CD14-positive monocyte (primary cell): ENCODE data around the gene WFS1. TPM values are rescaled to one million over a fixed set of nuclear protein-coding genes. Genes with fewer than 3 reads are reported as not detected.

Source experiments
- DNase-seq, 3 donors: peaks; one replicate each; pipeline ENCODE4 v3.0.0-alpha.2; 2011 to 2022
- H2AFZ ChIP-seq: 2 replicates; pipeline ENCODE4 v1.6.0; 2012; ENCODE audit warnings: mild to moderate bottlenecking, low read depth, low read length, inconsistent platforms; ENCODE audit not compliant: insufficient read depth, poor library complexity, severe bottlenecking
- H3K27ac ChIP-seq, 2 donors: 1 replicate in 1 of 2; 2 replicates in 1 of 2; pipeline ENCODE4 v1.5.1; 2012 to 2013; ENCODE audit warnings: low read length in 2 of 2, control low read depth in 1 of 2, inconsistent platforms in 1 of 2, low read depth in 1 of 2, mild to moderate bottlenecking in 1 of 2
- H3K27me3 ChIP-seq, 2 donors: one replicate each; pipeline versions ENCODE4 v1.6.0 to v1.6.1; 2011 to 2013; ENCODE audit warnings: low read length in 2 of 2; ENCODE audit not compliant: control insufficient read depth in 2 of 2, insufficient read depth in 2 of 2
- H3K36me3 ChIP-seq, 2 donors: replicated peaks in 1 of 2; 1 replicate in 1 of 2; 2 replicates in 1 of 2; pipeline versions ENCODE4 v1.5.1 to v1.6.1; 2012 to 2013; ENCODE audit warnings: low read length in 2 of 2, control low read depth in 1 of 2, inconsistent platforms in 1 of 2, mild to moderate bottlenecking in 1 of 2; ENCODE audit not compliant: insufficient read depth in 2 of 2, control insufficient read depth in 1 of 2
- H3K4me1 ChIP-seq, 2 donors: 1 replicate in 1 of 2; 2 replicates in 1 of 2; pipeline versions ENCODE4 v1.5.1 to v1.6.1; 2012 to 2013; ENCODE audit warnings: low read length in 2 of 2, control low read depth in 1 of 2, inconsistent platforms in 1 of 2, mild to moderate bottlenecking in 1 of 2, moderate library complexity in 1 of 2; ENCODE audit not compliant: insufficient read depth in 2 of 2, control insufficient read depth in 1 of 2
- H3K4me2 ChIP-seq: replicated peaks from 2 replicates; pipeline ENCODE3; 2012; ENCODE audit warnings: low read length, moderate library complexity, mild to moderate bottlenecking; ENCODE audit not compliant: poor library complexity, severe bottlenecking; ENCODE audit errors: extremely low read depth
- H3K4me3 ChIP-seq, 3 experiments: fragments of 200-600 bp in 1 of 3; sonication (generic) in 1 of 3; replicated peaks in 1 of 3; 1 replicate in 2 of 3; 2 replicates in 1 of 3; pipeline ENCODE4 v1.5.1; 2011 to 2013; ENCODE audit warnings: low read length in 3 of 3, mild to moderate bottlenecking in 3 of 3, control low read depth in 2 of 3, low read depth in 2 of 3, inconsistent platforms in 1 of 3, moderate library complexity in 1 of 3
- H3K79me2 ChIP-seq: 2 replicates; pipeline ENCODE4 v1.6.0; 2012; ENCODE audit warnings: mild to moderate bottlenecking, control low read depth, inconsistent platforms, low read length, moderate library complexity; ENCODE audit not compliant: insufficient read depth
- H3K9ac ChIP-seq: 2 replicates; pipeline ENCODE4 v1.6.0; 2017; ENCODE audit warnings: low read length, mild to moderate bottlenecking; ENCODE audit not compliant: insufficient read depth, poor library complexity, severe bottlenecking
- H3K9me3 ChIP-seq, 2 donors: replicated peaks in 1 of 2; 1 replicate in 1 of 2; 2 replicates in 1 of 2; pipeline versions ENCODE4 v1.5.1 to v1.6.1; 2012 to 2013; ENCODE audit warnings: low read length in 2 of 2, control low read depth in 1 of 2; ENCODE audit not compliant: control insufficient read depth in 1 of 2, insufficient read depth in 1 of 2
- H4K20me1 ChIP-seq: 2 replicates; pipeline ENCODE4 v1.6.0; 2012; ENCODE audit warnings: mild to moderate bottlenecking, low read length, control low read depth, moderate library complexity; ENCODE audit not compliant: insufficient read depth
- H3K27ac Mint-ChIP-seq, 7 donors: one replicate each; pipeline ENCODE4 v1.8.0; 2020; ENCODE audit warnings: mild to moderate bottlenecking in 7 of 7, mixed read lengths in 7 of 7, moderate library complexity in 6 of 7, inconsistent platforms in 2 of 7
- H3K27me3 Mint-ChIP-seq, 3 donors: one replicate each; pipeline ENCODE4 v1.8.0; 2021 to 2022; ENCODE audit warnings: low read depth in 3 of 3, mild to moderate bottlenecking in 3 of 3, mixed read lengths in 3 of 3, moderate library complexity in 3 of 3, inconsistent platforms in 1 of 3
- H3K36me3 Mint-ChIP-seq, 2 donors: one replicate each; pipeline ENCODE4 v1.8.0; 2020; ENCODE audit warnings: mixed read lengths in 2 of 2, inconsistent platforms in 1 of 2, mild to moderate bottlenecking in 1 of 2
- H3K4me1 Mint-ChIP-seq: one replicate; pipeline ENCODE4 v1.8.0; 2020; ENCODE audit warnings: mild to moderate bottlenecking, mixed read lengths
- H3K4me3 Mint-ChIP-seq, 2 donors: one replicate each; pipeline ENCODE4 v1.8.0; 2020; ENCODE audit warnings: mild to moderate bottlenecking in 2 of 2, mixed read lengths in 2 of 2, moderate library complexity in 1 of 2
- H3K9me3 Mint-ChIP-seq, 7 donors: one replicate each; pipeline ENCODE4 v1.8.0; 2020 to 2022; ENCODE audit warnings: mixed read lengths in 7 of 7, mild to moderate bottlenecking in 6 of 7, moderate library complexity in 6 of 7, inconsistent platforms in 2 of 7
- WGBS: methylation state at CpG from one replicate; pipeline ENCODE4 v1.1.5; 2013; ENCODE audit warnings: missing lambda C conversion rate; ENCODE audit not compliant: insufficient coverage; 5-methylcytosine and 5-hydroxymethylcytosine counted together
- intact Hi-C, 2 donors: fragments of 100-400 bp; cut with micrococcal nuclease; formaldehyde crosslinking; loops; one replicate each; pipeline versions ENCODE4 v1.15.0 to v1.15.1; 2023
- polyA plus RNA-seq, 3 donors: library from polyadenylated mRNA; depleted of rRNA in 1 of 3; unstranded in 2 of 3; stranded (reverse) in 1 of 3; fragments of 300-500 nt in 2 of 3; fragments of >200 nt in 1 of 3; fragmentation: Illumina TruSeq in 2 of 3; gene quantifications; 1 replicate in 2 of 3; 2 replicates in 1 of 3; pipeline ENCODE4 v1.2.3, GENCODE V29; 2012 to 2021
- TF ChIP-seq, protein P1 (sequence below): fragments of 200-600 bp; IDR thresholded peaks from one replicate; pipeline ENCODE4 v1.8.0; 2022; ENCODE audit warnings: antibody characterized with exemption, mild to moderate bottlenecking

The WFS1 gene
- polyA plus RNA-seq, 3 donors = 0.39 to 1.8 (median 0.93) TPM

DNA sequence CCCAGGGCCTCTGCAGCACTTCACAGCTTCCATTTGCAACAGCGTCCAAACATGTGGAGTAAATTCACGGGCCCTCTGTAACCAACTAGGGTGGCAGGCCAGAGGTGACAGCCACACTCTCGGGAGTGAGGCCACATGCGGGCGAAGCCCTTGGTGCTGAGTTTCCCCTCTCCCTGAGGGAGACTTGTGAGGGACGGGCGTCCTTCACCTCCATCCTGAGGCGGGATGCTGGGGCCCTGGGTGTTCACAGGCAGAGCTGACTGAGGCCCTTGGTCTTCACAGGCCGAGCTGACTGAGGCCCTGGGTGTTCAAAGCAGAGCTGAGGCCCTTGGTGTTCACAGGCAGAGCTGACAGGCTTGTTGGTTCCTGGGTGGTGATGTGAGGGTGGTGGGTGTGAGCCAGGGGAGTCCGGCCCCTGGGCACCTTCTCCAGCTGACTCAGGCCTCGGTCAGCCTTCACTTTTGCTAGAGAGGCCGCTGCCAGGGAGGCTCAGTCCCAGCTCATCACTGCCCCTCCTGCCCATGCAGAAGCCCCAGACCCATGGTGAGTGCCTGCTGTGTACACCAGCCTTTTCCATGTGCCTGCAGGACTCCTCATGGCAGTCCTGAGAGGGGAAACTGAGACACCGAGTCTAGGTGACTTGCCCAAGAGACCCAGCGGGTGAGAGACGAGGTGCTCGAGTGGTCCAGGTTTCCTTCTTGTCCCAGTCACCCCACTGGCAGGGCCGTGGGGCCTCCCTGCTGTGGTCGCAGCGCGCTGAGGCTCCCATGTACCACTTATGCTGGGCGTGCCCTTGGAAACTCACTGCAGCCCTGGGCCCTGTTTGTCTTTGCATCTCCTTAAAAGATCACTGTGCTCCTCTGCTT lies 8.5 kb downstream of the WFS1 start:
- Mint-ChIP-seq H3K27ac (no peak overlapping the region), H3K9me3 (peaks cover 0 to 3% (median 0%) of the 10 kb centered on the region in 7 donors), H3K36me3 (no peaks in the 10 kb centered on the region), H3K27me3 (peaks cover 13 to 38% (median 22%) of the 10 kb centered on the region in 3 donors), H3K4me3 (no peak overlapping the region), H3K4me1 (peaks cover 2% of the 10 kb centered on the region)
- DNase-seq = no peak
- no peaks in the 10 kb centered on the region for H4K20me1 ChIP-seq
- TF ChIP-seq, protein P1, sequence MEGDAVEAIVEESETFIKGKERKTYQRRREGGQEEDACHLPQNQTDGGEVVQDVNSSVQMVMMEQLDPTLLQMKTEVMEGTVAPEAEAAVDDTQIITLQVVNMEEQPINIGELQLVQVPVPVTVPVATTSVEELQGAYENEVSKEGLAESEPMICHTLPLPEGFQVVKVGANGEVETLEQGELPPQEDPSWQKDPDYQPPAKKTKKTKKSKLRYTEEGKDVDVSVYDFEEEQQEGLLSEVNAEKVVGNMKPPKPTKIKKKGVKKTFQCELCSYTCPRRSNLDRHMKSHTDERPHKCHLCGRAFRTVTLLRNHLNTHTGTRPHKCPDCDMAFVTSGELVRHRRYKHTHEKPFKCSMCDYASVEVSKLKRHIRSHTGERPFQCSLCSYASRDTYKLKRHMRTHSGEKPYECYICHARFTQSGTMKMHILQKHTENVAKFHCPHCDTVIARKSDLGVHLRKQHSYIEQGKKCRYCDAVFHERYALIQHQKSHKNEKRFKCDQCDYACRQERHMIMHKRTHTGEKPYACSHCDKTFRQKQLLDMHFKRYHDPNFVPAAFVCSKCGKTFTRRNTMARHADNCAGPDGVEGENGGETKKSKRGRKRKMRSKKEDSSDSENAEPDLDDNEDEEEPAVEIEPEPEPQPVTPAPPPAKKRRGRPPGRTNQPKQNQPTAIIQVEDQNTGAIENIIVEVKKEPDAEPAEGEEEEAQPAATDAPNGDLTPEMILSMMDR = no peak
- peaks cover 0 to 2% of the 10 kb centered on the region in 2 donors for H3K27me3 ChIP-seq
- H3K79me2 ChIP-seq = no peaks in the 10 kb centered on the region
- intact Hi-C loops = no loop called here
- H3K9me3 ChIP-seq = no peaks in the 10 kb centered on the region
- H2AFZ ChIP-seq = no peak overlapping the region
- H3K4me3 ChIP-seq = no peak overlapping the region
- 50% methylated on average over 20 of the region's 21 CpGs for WGBS
- H3K9ac ChIP-seq = no peak overlapping the region
- H3K4me1 ChIP-seq = no peaks in the 10 kb centered on the region
- no peak overlapping the region for H3K27ac ChIP-seq
- H3K36me3 ChIP-seq = no peaks in the 10 kb centered on the region
- H3K4me2 ChIP-seq = no peak overlapping the region

DNA sequence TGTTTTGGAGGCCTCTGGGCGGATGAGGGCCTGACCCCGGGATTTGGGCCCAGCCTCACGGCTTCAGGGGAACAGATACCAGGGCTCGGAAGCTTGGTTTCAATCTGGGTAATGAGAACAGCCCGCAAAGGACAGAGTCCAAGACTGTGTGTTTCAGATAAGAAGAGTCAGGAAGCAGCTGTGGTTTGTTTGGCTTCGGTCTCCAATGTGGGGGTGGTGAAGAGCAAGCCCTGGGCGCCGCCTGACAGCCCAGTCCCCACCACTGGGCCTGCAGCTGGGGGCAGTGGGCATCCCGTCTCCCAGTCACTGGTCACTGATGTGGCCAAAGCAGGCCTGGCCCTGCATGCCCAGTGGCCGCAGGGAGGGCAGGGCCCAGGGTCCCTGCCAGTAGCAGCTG lies 9.1 kb downstream of the WFS1 start:
- no peak overlapping the region for H3K27ac ChIP-seq
- no peaks in the 10 kb centered on the region for H4K20me1 ChIP-seq
- peaks cover 14 to 35% (median 22%) of the 10 kb centered on the region in 3 donors for H3K27me3 Mint-ChIP-seq
- H3K4me3 ChIP-seq = no peak overlapping the region
- H3K4me3 Mint-ChIP-seq = no peak overlapping the region
- H3K36me3 ChIP-seq = no peaks in the 10 kb centered on the region
- H3K36me3 Mint-ChIP-seq = no peaks in the 10 kb centered on the region
- peaks cover 2% of the 10 kb centered on the region for H3K4me1 Mint-ChIP-seq
- H3K27me3 ChIP-seq = peaks cover 0 to 2% of the 10 kb centered on the region in 2 donors
- no peak for DNase-seq
- no peak overlapping the region for H3K4me2 ChIP-seq
- TF ChIP-seq, protein P1 = no peak
- H2AFZ ChIP-seq = no peak overlapping the region
- no peaks in the 10 kb centered on the region for H3K9me3 ChIP-seq
- H3K27ac Mint-ChIP-seq = no peak overlapping the region
- H3K9me3 Mint-ChIP-seq = peaks cover 0 to 3% (median 0%) of the 10 kb centered on the region in 7 donors
- intact Hi-C loops = no loop called here
- no peaks in the 10 kb centered on the region for H3K79me2 ChIP-seq
- 1% methylated on average over 10 of the region's 10 CpGs for WGBS
- no peak overlapping the region for H3K9ac ChIP-seq
- H3K4me1 ChIP-seq = no peaks in the 10 kb centered on the region
